GM23338 (cell line): ENCODE measurements around the gene KIF5A. TPM values are rescaled to one million over a fixed set of nuclear protein-coding genes. Genes with fewer than 3 reads are reported as not detected.
"Not testable (repeated sequence)": the region's sequence is repeated elsewhere in the genome, so short reads cannot be mapped to it uniquely, and the experiment has no call there.

ENCODE experiments used
- ATAC-seq: fragments of 200-7000 bp; cut with Tn5 transposase; 3 replicates; pipeline ENCODE4 v1.9.1; 2020
- DNase-seq: peaks from one replicate; pipeline ENCODE4 v3.0.0-alpha.2; 2015; ENCODE audit warnings: low spot score
- H2AFZ ChIP-seq: fragments of 200-600 bp; sonication (generic); 2 replicates; pipeline ENCODE4 v1.8.0; 2016; ENCODE audit warnings: antibody characterized with exemption, mild to moderate bottlenecking, moderate library complexity
- H3F3A ChIP-seq: fragments of 200-600 bp; sonication (generic); replicated peaks from 2 replicates; pipeline ENCODE4 v1.8.0; 2017; ENCODE audit warnings: antibody characterized with exemption, mixed run types, low read depth
- H3K27ac ChIP-seq: fragments of 200-600 bp; sonication (generic); 2 replicates; pipeline ENCODE4 v1.6.1; 2016; ENCODE audit warnings: low read depth
- H3K27me3 ChIP-seq: fragments of 200-600 bp; sonication (generic); 2 replicates; pipeline ENCODE4 v1.8.0; 2016; ENCODE audit warnings: mild to moderate bottlenecking, mixed run types, moderate library complexity; ENCODE audit not compliant: insufficient read depth
- H3K36me3 ChIP-seq: fragments of 200-600 bp; sonication (generic); 2 replicates; pipeline ENCODE4 v1.8.0; 2016; ENCODE audit warnings: mild to moderate bottlenecking; ENCODE audit not compliant: insufficient read depth
- H3K4me1 ChIP-seq: fragments of 200-600 bp; sonication (generic); 2 replicates; pipeline ENCODE4 v1.8.0; 2016; ENCODE audit warnings: mild to moderate bottlenecking, moderate library complexity; ENCODE audit not compliant: insufficient read depth
- H3K4me2 ChIP-seq: fragments of 200-600 bp; sonication (generic); 2 replicates; pipeline ENCODE4 v1.7.1; 2017; ENCODE audit warnings: mixed run types
- H3K4me3 ChIP-seq: fragments of 200-600 bp; sonication (generic); 2 replicates; pipeline ENCODE4 v1.6.1; 2016; ENCODE audit warnings: mixed run types
- H3K79me2 ChIP-seq: fragments of 200-600 bp; sonication (generic); replicated peaks from 2 replicates; pipeline ENCODE4 v1.8.0; 2017; ENCODE audit warnings: mild to moderate bottlenecking; ENCODE audit not compliant: insufficient read depth
- H3K9me2 ChIP-seq: fragments of 200-600 bp; sonication (generic); 2 replicates; pipeline ENCODE4 v1.8.0; 2017; ENCODE audit not compliant: insufficient read depth
- H4K20me1 ChIP-seq: fragments of 200-600 bp; sonication (generic); replicated peaks from 2 replicates; pipeline ENCODE4 v1.8.0; 2017; ENCODE audit warnings: mild to moderate bottlenecking; ENCODE audit not compliant: insufficient read depth
- H3K27ac Mint-ChIP-seq: 2 replicates; pipeline ENCODE4 v1.8.0; 2020; ENCODE audit warnings: inconsistent platforms, mild to moderate bottlenecking, moderate library complexity, mixed read lengths
- H3K27me3 Mint-ChIP-seq: 3 replicates; pipeline ENCODE4 v1.8.0; 2022; ENCODE audit warnings: low read depth, mild to moderate bottlenecking, moderate library complexity, mixed read lengths, inconsistent platforms; ENCODE audit not compliant: insufficient read depth, poor library complexity
- H3K36me3 Mint-ChIP-seq: 3 replicates; pipeline ENCODE4 v1.8.0; 2021; ENCODE audit warnings: low read depth, mild to moderate bottlenecking, inconsistent platforms, moderate library complexity, mixed read lengths
- H3K4me1 Mint-ChIP-seq: 3 replicates; pipeline ENCODE4 v1.8.0; 2020; ENCODE audit warnings: mild to moderate bottlenecking, inconsistent platforms, mixed read lengths
- H3K4me3 Mint-ChIP-seq: 3 replicates; pipeline ENCODE4 v1.8.0; 2021; ENCODE audit warnings: moderate library complexity, mild to moderate bottlenecking, inconsistent platforms, mixed read lengths
- H3K9me3 Mint-ChIP-seq: 3 replicates; pipeline ENCODE4 v1.8.0; 2020; ENCODE audit warnings: moderate library complexity, mild to moderate bottlenecking, inconsistent platforms, mixed read lengths
- CREB1 ChIP-seq: fragments of 250-450 bp; sonication (Bioruptor Pico); IDR thresholded peaks from 2 replicates; pipeline ENCODE4 v1.5.0; 2020; ENCODE audit warnings: low read depth, mild to moderate bottlenecking, moderate library complexity
- EZH2phosphoT487 ChIP-seq: fragments of 200-600 bp; sonication (generic); IDR thresholded peaks from one replicate; pipeline ENCODE4 v1.8.1; 2018; ENCODE audit warnings: antibody characterized with exemption; ENCODE audit not compliant: unreplicated experiment
- NANOG ChIP-seq: IDR thresholded peaks from 2 replicates; pipeline ENCODE4 v1.6.1; 2016; ENCODE audit warnings: antibody characterized with exemption, borderline replicate concordance
- REST ChIP-seq: IDR thresholded peaks from one replicate; pipeline ENCODE4 v1.6.1; 2018; ENCODE audit warnings: antibody characterized with exemption; ENCODE audit not compliant: unreplicated experiment
- STAT1 ChIP-seq: IDR thresholded peaks from one replicate; pipeline ENCODE4 v1.6.1; 2016; ENCODE audit warnings: antibody characterized with exemption; ENCODE audit not compliant: unreplicated experiment
- ZNF114 ChIP-seq: fragments of 250-450 bp; sonication (Bioruptor Pico); IDR thresholded peaks from 2 replicates; pipeline ENCODE4 v1.5.0; 2020; ENCODE audit warnings: mild to moderate bottlenecking, moderate library complexity
- polyA plus RNA-seq: library from polyadenylated mRNA; unstranded; fragments of >200 nt; fragmentation: Nextera tagmentation; extraction: Ambion mirVana; gene quantifications from 2 replicates; pipeline ENCODE4 v1.2.1, GENCODE V29; 2016
- total RNA-seq: library from RNA; depleted of rRNA; stranded (reverse); fragments of >200 nt; shearing (Covaris generic); gene quantifications from 2 replicates; pipeline ENCODE4 v1.2.3, GENCODE V29; 2014

The KIF5A gene
- total and polyA plus RNA-seq, 2 experiments from 2014 or later, result 11.1 to 21.3 TPM

DNA sequence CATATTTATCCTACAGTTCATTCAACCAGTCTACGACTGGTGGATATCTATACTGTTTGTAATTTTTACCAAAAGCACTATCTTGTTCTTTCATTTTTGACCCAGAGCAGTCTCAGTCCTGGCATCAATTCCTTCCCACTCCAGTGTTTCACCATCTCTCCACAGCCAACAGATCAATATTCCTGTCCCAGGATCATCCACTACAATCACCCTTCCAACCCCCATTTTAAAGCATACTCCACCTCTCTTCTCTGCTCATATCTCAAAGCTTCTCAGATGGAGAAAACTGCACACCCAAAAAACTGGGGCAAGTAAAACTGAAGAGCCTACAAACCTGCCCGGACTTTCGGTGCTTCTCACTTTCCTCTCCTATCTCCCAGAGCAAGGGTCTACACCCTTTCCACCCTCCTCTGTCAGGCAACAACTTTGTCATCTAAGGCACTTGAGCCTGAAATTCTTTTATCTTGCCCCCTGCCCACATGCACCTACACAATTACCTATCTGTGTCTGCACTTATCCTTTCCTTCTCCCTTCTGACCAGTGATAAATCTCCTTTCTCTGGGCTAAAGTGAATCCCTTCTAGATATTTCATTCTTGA is 37.1 kb downstream of the KIF5A start:
- H3K36me3 Mint-ChIP-seq, result peaks cover 3% of the 10 kb centered on the region; the same call in 1 of the 3 replicates
- Histone ChIP-seq H2AFZ (no peak overlapping the region), H3K36me3 (peaks cover 8% of the 10 kb centered on the region), H3K9me2 (no peaks in the 10 kb centered on the region), H3K4me3 (no peak overlapping the region), H3K27ac (no peak overlapping the region), H3F3A (peaks cover 18% of the 10 kb centered on the region), H3K27me3 (0 out of 2 replicates have a peak, but pooled peaks cover 8% of the 10 kb centered on the region), H3K79me2 (peaks cover 6% of the 10 kb centered on the region), H3K4me1 (peaks cover 8% of the 10 kb centered on the region), H3K4me2 (no peak overlapping the region), H4K20me1 (peaks cover 9% of the 10 kb centered on the region; the same call in 1 of the 2 replicates)
- TF ChIP-seq REST (no peak), STAT1 (no peak), CREB1 (no peak), ZNF114 (CRISPR knock-in tag) (no peak), EZH2phosphoT487 (no peak), NANOG (no peak)
- no peak for DNase-seq
- peaks cover 11% of the 10 kb centered on the region for H3K4me1 Mint-ChIP-seq
- no peak for ATAC-seq
- peaks cover 6% of the 10 kb centered on the region for H3K27me3 Mint-ChIP-seq
- no peaks in the 10 kb centered on the region for H3K9me3 Mint-ChIP-seq
- H3K4me3 Mint-ChIP-seq, result no peak overlapping the region
- no peak overlapping the region for H3K27ac Mint-ChIP-seq

DNA sequence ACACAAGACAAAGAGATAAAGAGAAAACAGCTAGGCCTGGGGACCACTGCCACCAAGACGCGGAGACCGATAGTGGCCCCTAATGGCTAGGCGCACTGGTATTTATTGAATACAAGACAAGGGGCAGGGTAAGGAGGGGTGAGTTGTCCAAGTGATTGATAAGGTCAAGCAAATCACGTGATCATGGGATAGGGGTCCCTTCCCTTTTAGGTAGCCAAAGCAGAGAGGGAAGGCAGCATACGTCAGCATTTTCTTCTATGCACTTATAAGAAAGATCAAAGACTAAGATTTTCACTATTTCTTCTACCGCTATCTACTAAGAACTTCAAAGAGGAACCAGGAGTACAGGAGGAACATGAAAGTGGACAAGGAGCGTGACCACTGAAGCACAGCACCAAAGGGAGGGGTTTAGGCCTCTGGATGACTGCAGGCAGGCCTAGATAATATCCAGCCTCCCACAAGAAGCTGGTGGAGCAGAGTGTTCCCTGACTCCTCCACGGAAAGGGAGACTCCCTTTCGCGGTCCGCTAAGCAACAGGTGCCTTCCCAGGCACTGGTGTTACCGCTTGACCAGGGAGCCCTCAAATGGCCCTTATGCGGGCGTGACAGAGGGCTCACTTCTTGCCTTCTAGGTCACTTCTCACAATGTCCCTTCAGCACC is 39.2 kb downstream of the KIF5A start:
- H3K27me3 ChIP-seq, H2AFZ ChIP-seq, H3K4me3 Mint-ChIP-seq, ATAC-seq, DNase-seq, H3K9me3 Mint-ChIP-seq, H3K27ac Mint-ChIP-seq, H3K36me3 ChIP-seq, H3K27ac ChIP-seq, H3K9me2 ChIP-seq, H4K20me1 ChIP-seq, H3K36me3 Mint-ChIP-seq, H3K4me3 ChIP-seq, H3K4me2 ChIP-seq: not testable (repeated sequence)
- Histone ChIP-seq H3K79me2 (peaks cover 22% of the 10 kb centered on the region), H3K4me1 (peaks cover 13% of the 10 kb centered on the region), H3F3A (peaks cover 11% of the 10 kb centered on the region)
- Mint-ChIP-seq H3K4me1 (peaks cover 14% of the 10 kb centered on the region), H3K27me3 (peaks cover 15% of the 10 kb centered on the region)
